Hypothalamus (tissue), 51 donors: ENCODE data around the gene RARB.

Experiments used
- DNase-seq, 51 donors: peaks; one replicate each; lab custom pipeline; 2025; lab: John Stamatoyannopoulos, UW

RARB gene

GRCh38 chr3:25420885-25421284 lies 7.2 kb upstream of the RARB start:
- DNase-seq: no peak

GRCh38 chr3:25421747-25422146 lies 6.3 kb upstream of the RARB start:
- no peak for DNase-seq

GRCh38 chr3:25423780-25424588 lies 4.1 kb upstream of the RARB start:
- no peak for DNase-seq

- DNase-seq: no peak
These were observed 3.4 kb upstream of the RARB start for GRCh38 chr3:25424614-25425013.

- DNase-seq: no peak
These were observed 1.7 kb upstream of the RARB start for GRCh38 chr3:25426408-25426807.

- no peak for DNase-seq
These were observed 908 bp upstream of the RARB start for GRCh38 chr3:25427155-25427554.

- no peak for DNase-seq
These were observed 511 bp upstream of the RARB start for GRCh38 chr3:25427563-25427941.

GRCh38 chr3:25428789-25429335 lies 799 bp downstream of the RARB start:
- no peak for DNase-seq

- DNase-seq: no peak
These were observed 1.6 kb downstream of the RARB start for GRCh38 chr3:25429361-25430286.

- DNase-seq: peak in 1 of 51 donors; percentile 33
These were observed 2.3 kb downstream of the RARB start for GRCh38 chr3:25430287-25430934.

GRCh38 chr3:25430935-25431770 lies 3.1 kb downstream of the RARB start:
- DNase-seq: no peak

- no peak for DNase-seq
These were observed 4.2 kb downstream of the RARB start for GRCh38 chr3:25432176-25432720.

GRCh38 chr3:25433106-25433505 lies 5.0 kb downstream of the RARB start:
- DNase-seq: no peak

GRCh38 chr3:25433868-25434267 lies 5.8 kb downstream of the RARB start:
- no peak for DNase-seq

- no peak for DNase-seq
These were observed 9.9 kb downstream of the RARB start for GRCh38 chr3:25437953-25438352.

GRCh38 chr3:25438791-25439555 lies 10.9 kb downstream of the RARB start:
- no peak for DNase-seq

GRCh38 chr3:25441234-25441856 lies 13.3 kb downstream of the RARB start:
- no peak for DNase-seq

GRCh38 chr3:25442486-25442885 lies 14.4 kb downstream of the RARB start:
- no peak for DNase-seq

- DNase-seq: no peak
These were observed 16.2 kb downstream of the RARB start for GRCh38 chr3:25444273-25444672.
